ENCODE results near the gene RNF151.

DNA sequence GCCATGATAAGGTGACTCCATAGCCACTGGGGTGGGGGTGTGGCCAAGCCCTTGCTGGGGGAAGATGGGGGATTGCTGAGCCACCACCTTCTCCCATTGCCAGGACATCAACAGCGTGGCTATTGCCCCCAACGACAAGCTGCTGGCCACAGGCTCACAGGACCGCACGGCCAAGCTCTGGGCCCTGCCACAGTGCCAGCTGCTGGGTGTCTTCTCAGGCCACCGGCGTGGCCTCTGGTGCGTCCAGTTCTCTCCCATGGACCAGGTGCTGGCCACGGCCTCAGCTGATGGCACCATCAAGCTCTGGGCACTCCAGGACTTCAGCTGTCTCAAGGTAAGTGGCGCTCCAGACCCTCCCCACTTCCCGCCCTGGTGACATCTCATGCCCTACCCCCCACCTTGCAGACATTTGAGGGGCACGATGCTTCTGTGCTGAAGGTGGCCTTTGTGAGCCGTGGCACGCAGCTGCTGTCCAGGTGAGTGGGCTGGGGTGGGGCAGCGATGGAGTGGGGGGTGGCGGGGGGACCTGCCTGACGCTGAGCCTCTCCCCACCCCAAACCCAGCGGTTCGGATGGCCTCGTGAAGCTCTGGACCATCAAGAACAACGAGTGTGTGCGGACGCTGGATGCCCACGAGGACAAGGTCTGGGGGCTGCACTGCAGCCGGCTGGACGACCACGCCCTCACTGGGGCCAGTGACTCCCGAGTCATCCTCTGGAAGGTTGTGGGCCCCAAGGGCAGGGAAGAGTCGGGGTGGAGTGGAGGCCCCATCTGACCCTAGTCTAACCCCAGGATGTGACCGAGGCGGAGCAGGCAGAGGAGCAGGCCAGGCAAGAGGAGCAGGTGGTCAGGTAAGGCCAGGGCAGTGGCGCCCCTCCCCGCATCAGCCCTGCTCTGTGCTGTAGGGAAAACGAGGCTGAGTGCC, 10.6 kb downstream of the RNF151 start:
- TF ChIP-seq, protein P1, sequence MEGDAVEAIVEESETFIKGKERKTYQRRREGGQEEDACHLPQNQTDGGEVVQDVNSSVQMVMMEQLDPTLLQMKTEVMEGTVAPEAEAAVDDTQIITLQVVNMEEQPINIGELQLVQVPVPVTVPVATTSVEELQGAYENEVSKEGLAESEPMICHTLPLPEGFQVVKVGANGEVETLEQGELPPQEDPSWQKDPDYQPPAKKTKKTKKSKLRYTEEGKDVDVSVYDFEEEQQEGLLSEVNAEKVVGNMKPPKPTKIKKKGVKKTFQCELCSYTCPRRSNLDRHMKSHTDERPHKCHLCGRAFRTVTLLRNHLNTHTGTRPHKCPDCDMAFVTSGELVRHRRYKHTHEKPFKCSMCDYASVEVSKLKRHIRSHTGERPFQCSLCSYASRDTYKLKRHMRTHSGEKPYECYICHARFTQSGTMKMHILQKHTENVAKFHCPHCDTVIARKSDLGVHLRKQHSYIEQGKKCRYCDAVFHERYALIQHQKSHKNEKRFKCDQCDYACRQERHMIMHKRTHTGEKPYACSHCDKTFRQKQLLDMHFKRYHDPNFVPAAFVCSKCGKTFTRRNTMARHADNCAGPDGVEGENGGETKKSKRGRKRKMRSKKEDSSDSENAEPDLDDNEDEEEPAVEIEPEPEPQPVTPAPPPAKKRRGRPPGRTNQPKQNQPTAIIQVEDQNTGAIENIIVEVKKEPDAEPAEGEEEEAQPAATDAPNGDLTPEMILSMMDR (IDR thresholded peaks at IDR 0.05), result no peak
- TF ChIP-seq ZFX (IDR thresholded peaks at IDR 0.05; ENCODE audit: borderline replicate concordance), result no peak
